Erythroblast (primary cell): ENCODE measurements around the gene SEPTIN3.
A peak's percentile ranks its signal among the peaks of the same experiment; 100 is the strongest.

ENCODE experiments used
- DNase-seq, 2 experiments: peaks; one replicate each; lab custom pipeline; 2025; lab: John Stamatoyannopoulos, UW
- GATA1 ChIP-seq: IDR thresholded peaks from 2 replicates; pipeline ENCODE4 v1.6.1; 2011; ENCODE audit warnings: low read depth, mild to moderate bottlenecking, control low read depth, low read length, moderate library complexity
- POLR2A ChIP-seq: IDR thresholded peaks from 2 replicates; pipeline ENCODE4 v1.6.1; 2011; ENCODE audit warnings: mild to moderate bottlenecking, low read length

SEPTIN3 gene

DNA sequence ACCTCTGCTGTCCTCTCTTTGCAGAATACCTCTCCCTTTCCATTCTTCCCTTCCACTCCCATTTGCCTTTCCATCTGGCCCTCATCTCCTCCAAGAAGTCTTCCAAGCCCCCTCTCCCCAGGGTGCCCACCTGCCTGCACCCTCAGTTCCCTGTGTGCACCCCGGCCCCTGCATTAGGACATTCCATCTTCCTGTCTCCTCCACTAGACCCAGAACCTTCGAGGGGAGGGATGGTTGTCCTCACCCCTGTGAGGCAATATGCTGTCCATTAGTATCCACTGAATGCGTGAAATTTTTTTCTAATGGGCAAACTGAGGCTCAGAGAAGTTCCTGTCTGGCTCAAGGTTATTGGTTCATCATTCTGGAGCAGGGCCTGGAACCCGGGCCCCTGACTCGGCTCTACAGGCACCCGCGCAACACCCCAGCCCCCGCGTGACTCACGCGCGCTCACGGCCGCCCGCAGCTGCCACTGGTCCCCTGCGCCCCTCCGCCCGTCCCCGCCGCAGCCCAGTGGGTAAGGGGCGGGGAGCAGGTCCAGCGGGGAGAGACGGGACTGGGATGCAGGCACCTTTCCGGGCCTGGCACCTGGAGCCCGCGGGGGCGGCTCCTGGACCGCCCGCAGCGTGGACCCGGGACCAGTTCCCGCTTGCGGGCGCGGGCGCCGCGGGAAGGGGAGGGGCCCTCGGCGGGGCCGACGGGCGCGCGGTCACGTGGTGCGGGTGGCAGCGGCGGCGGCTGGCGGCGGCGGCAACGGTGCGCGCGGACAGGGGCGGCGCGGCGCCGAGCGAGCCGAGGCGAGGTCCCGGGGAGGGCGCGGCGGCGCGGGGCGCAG, 7.0 kb downstream of the SEPTIN3 start:
- DNase-seq, result peak in 1 of 2 experiments; percentile 32
- TF ChIP-seq POLR2A (no peak), GATA1 (no peak)

DNA sequence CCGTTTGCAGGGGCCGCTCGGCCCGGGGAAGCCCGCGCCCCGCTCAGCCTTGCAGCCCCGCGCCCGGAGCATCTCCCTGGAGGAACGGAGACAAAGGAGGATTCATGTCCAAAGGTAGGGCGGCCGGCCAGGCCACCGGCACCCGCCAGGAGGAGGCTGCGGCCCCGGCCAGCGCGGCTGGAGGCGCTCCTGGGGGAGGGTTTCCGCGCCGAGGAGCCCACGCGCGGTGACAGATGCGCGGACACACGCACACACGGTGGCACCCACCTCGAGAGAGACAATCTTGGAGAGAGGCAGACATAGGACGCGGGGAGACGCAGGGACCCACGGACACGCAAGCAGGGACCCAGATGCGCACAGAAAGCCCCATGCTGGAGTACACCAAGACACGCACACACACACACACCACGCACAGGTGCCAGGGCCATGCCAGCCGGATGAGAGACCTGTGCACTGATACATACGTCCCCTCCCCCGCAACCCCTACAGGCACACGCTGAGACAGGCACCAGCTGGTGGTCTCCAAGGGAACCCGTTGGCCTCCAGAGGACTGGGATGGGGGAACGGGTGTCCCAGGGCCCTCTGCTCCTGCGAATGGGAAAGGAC, 7.8 kb downstream of the SEPTIN3 start:
- no peak for TF ChIP-seq POLR2A
- TF ChIP-seq GATA1, result no peak
- DNase-seq, result no peak

DNA sequence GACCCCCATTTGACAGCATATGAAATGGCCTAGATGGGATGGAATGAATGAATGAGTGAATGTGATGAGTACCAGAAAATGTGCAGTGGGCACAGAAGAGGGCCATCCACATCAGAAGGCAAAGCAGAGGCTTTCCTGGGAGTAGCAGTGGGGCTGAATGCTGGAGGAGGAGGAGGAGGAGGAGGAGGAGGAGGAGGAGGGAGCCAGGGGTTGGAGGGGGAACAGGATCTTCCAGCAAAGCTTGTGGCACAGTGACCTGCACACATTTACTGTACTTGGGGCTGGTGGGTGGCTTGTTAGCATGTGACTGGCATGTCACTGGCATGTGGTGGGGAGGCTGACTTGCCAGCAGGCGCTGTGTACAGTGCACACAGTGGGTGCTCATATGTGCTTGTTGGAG, 9.5 kb downstream of the SEPTIN3 start:
- DNase-seq, result no peak
- TF ChIP-seq GATA1 (no peak), POLR2A (no peak)

DNA sequence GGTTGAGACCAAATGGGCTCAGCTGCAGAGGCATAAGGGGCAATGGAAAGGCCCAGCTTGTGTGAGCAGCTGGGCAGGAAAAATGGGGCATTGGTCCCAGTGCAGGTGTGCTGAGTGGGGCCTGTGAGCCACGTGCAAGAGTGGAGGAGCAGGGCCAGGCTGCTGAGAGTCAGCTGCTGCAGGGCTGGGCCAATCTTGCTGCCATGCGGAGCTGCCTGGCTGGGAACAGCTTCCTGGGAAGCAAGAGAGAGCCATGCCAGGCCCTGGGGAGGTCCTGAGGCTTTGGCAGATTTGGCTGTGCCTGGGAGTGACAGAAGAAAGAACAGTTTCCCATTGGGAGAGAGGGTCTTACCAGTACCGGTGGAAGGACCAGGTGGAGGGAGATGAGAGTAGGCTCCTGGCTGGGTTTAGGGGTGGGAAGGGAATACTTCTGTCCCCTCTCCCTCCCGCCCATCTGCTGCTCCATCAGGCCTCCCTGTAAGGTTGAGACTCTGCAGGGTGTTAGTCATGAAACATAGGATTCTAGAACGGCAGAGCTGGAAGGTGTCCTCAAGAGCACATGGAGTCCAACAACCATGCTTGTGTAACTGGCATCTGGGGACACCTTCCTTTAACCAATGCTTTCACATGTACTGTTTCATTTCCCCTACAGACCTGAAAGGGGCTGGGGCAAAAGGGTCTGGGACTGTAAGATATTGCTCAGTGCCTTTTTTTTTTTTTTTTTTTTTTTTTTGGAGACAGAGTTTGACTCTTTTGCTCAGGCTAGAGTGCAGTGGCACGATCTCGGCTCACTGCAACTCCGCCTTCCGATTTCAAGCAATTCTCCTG, 10.4 kb downstream of the SEPTIN3 start:
- DNase-seq, result no peak
- TF ChIP-seq GATA1, result no peak

DNA sequence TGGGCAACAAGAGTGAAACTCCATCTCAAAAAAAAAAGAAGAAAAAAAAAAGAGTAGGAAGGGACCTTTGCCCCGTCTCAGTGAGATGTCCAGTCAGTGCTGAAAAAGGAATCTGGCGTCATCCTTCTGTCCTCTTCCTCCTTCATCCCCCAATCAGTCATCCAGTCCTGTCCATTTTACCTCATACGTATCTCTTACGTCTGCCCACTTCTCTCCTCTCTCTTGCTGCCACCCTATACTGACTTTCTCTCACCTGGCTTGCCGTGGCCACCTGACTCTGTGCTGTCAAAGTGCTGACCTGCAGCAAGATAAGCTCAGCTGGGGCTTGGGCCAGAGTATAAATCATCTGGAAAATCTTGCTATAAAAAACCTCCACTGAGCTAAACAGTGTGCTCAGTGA, 13.6 kb downstream of the SEPTIN3 start:
- DNase-seq, result no peak
- TF ChIP-seq GATA1 (no peak), POLR2A (no peak)

DNA sequence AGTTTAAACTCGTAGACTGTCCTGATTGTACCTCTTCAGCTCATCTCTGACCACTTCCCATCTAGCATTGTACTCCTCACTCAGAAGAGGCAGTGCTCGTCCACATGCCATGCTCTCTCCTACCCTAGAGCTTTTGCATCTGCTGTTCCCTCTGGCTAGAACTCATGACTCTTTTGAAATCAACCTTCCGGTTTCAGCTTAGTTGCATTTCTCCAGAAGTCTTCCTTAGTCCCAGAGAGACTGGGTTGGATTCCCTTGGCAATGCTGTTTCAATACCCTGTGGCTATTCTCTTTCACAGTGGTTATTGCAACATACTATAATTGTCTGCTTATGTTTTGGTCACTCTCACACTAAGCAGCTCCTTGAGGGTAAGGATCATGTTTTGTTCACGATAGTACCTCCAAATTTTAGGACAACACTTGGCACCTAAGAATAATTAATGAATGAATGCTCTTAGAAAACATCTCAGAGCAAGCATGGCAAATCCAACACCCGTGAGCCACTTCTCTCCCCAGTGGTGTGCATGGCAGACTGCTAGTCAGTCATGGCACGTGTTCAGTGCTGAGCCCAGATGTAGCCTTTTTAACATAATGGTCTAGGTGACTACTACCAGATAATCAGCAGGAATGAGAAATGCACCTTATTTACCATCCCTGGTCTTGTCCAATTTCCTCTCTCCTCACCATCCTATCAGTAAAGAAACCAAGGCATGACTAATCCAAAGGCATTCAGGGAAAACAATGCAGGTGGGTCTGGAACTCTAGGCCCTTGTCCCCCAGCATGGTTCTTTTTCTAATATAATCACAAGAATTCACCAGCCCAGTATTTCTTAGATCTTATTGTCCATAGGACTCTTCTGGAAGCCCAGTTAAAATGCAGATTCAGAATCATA, 14.5 kb downstream of the SEPTIN3 start:
- no peak for DNase-seq

DNA sequence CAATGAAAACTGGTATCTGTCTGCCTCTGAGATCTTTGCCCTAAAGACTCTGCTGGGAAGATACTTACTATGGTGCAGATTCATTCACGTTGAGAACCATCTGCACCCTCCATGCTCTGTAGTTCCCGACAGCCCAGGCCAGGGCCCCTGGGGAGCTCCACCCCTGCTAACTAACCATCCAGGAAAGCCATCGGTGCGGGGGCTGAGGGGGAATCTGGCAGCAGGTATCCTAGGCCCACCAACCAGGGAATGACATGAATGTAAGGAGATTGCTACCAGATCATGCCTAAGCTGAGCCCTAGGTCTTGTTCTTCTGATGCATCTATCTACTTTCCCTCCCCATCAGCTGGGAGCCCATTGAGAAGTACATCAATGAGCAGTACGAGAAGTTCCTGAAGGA, 18.0 kb downstream of the SEPTIN3 start:
- no peak for DNase-seq

More for the DNA sequence above, 14.5 kb downstream of the SEPTIN3 start:
- TF ChIP-seq GATA1, result no peak
- no peak for TF ChIP-seq POLR2A

DNA sequence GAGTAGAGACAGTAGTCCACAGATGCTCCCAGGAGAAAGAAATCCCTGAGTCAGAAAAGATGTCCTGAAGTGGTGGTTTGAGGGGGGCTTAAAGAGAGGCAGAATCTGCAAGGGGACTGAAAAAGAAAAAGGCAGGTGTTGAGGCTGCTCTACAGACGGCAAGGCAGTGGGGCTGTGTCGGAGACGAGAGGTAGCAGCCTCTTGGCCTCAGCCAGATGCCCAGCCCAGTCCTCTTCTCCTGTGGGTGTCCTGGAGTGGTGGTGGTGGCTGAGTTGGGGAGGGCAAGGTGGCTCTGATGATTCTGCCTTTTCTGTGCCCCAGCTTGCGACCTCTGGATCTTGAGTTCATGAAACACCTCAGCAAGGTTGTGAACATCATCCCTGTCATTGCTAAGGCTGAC, 20.0 kb downstream of the SEPTIN3 start:
- no peak for DNase-seq

More for the DNA sequence above, 18.0 kb downstream of the SEPTIN3 start:
- TF ChIP-seq POLR2A (no peak), GATA1 (no peak)

DNA sequence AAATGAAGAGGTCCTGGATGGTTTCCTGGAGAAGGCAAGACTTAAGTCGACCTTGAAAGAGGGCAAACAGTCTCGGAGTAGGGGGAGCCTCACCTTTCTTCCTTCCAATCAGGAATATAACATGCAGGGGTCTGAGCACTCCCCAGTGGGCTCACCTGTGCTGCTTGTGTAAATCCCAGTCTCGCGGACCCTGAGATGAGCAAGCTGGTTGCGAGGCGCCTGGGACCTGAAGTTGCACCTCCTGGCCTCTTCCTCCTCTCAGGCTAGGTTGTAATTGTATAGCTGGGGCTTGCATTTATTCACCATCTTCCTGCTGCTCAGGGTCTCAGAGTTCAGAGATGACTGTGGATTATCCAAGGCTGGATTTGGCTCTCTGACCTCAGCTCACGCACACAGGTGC, 21.9 kb downstream of the SEPTIN3 start:
- no peak for DNase-seq
- TF ChIP-seq POLR2A (no peak), GATA1 (no peak)

More for the DNA sequence above, 20.0 kb downstream of the SEPTIN3 start:
- no peak for TF ChIP-seq POLR2A
- no peak for TF ChIP-seq GATA1

DNA sequence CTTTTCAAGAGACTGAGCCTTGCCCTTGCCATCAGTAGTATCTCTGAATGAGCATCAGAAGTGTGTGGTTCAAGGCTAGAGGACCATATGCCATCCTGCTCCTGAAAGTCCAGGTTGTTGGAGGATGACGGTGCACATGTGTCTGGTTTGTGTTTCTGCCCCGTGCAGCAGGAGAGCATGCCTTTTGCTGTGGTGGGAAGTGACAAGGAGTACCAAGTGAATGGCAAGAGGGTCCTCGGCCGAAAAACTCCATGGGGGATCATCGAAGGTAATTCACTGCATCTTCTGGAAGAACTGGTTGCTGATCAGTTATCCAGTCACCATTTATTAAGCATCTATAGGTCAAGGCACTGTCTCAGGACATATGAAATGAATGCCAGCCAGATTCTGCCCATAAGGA, 23.3 kb downstream of the SEPTIN3 start:
- no peak for DNase-seq
- no peak for TF ChIP-seq POLR2A
- no peak for TF ChIP-seq GATA1

DNA sequence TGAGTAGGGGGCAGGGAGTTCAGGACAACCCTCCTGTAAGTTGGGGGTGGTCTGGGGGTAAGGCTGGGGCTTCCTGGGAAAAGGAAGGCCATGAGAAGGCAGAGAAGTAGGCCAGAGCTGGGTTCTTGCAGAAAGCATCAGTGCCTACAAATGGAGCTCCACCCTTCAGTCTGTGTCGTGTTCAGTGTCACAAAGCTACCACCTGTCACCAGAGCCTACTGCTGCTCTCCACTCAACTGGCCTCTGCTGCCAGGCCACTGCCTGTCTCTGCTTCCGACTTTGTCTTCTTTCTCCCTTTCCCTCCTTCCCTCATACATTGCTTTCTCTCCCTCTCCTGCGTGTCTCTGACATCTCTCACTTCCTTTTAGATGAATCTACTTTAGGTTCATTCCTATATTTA, 26.0 kb downstream of the SEPTIN3 start:
- TF ChIP-seq GATA1 (no peak), POLR2A (no peak)
- no peak for DNase-seq

DNA sequence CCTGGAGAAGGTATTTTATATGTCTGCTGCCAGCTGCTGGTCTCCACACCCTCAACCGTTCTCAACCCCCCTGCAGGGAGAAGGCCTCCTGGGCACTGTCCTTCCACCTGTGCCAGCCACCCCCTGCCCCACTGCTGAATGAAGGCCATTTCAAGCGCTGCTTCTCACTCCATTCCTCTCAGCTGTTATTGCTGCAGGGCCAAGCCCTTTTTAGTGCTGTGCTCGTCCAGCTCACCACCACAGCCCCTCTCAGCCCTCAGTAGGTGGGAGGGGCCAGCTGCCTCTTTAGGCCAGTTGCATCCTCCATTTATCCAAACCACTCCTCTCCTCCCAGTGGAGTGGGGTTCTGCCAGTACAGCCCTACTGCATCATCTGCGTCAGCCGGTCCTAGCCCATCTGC, 27.6 kb downstream of the SEPTIN3 start:
- no peak for DNase-seq
- TF ChIP-seq GATA1 (no peak), POLR2A (no peak)
